BLaER1 (cell line): ENCODE data around the gene THEMIS.

Experiments used
- H3K27ac ChIP-seq: shearing (Covaris generic); formaldehyde crosslinking; 2 replicates; pipeline ENCODE4 v1.8.1; 2022
- H3K27me3 ChIP-seq: shearing (Covaris generic); formaldehyde crosslinking; 2 replicates; pipeline ENCODE4 v1.8.1; 2022
- H3K36me3 ChIP-seq: shearing (Covaris generic); formaldehyde crosslinking; 2 replicates; pipeline ENCODE4 v1.8.1; 2022
- H3K4me1 ChIP-seq: shearing (Covaris generic); formaldehyde crosslinking; 2 replicates; pipeline ENCODE4 v1.8.1; 2022
- H3K4me2 ChIP-seq: shearing (Covaris generic); formaldehyde crosslinking; 2 replicates; pipeline ENCODE4 v1.8.1; 2022
- H3K4me3 ChIP-seq: shearing (Covaris generic); formaldehyde crosslinking; 2 replicates; pipeline ENCODE4 v1.8.1; 2022
- H3K9ac ChIP-seq: shearing (Covaris generic); formaldehyde crosslinking; 2 replicates; pipeline ENCODE4 v1.8.1; 2022
- H3K9me3 ChIP-seq: shearing (Covaris generic); formaldehyde crosslinking; 2 replicates; pipeline ENCODE4 v1.8.1; 2022
- H4K20me1 ChIP-seq: shearing (Covaris generic); formaldehyde crosslinking; 2 replicates; pipeline ENCODE4 v1.8.1; 2022
- Cebpa-rat ChIP-seq: shearing (Covaris generic); IDR thresholded peaks from 2 replicates; pipeline ENCODE4 v1.8.1; 2022

The THEMIS gene

GRCh38 chr6:127845242-127845641, 55.6 kb downstream of the THEMIS start:
- Histone ChIP-seq H3K27ac (no peak overlapping the region), H3K9ac (no peak overlapping the region), H3K9me3 (no peaks in the 10 kb centered on the region), H3K36me3 (no peaks in the 10 kb centered on the region), H3K27me3 (no peaks in the 10 kb centered on the region), H3K4me1 (no peaks in the 10 kb centered on the region), H4K20me1 (no peaks in the 10 kb centered on the region), H3K4me3 (no peak overlapping the region), H3K4me2 (no peak overlapping the region)
- TF ChIP-seq Cebpa-rat: no peak

- Histone ChIP-seq H3K4me1 (no peaks in the 10 kb centered on the region), H3K36me3 (no peaks in the 10 kb centered on the region), H3K27ac (no peak overlapping the region), H3K9me3 (no peaks in the 10 kb centered on the region), H3K27me3 (no peaks in the 10 kb centered on the region), H3K4me2 (no peak overlapping the region), H3K4me3 (no peak overlapping the region), H3K9ac (no peak overlapping the region), H4K20me1 (no peaks in the 10 kb centered on the region)
- no peak for TF ChIP-seq Cebpa-rat
These were observed 56.3 kb downstream of the THEMIS start for GRCh38 chr6:127844529-127844928.

- no peak overlapping the region for H3K4me2 ChIP-seq
- H3K4me1 ChIP-seq: no peaks in the 10 kb centered on the region
- H3K9ac ChIP-seq: no peak overlapping the region
- TF ChIP-seq Cebpa-rat: no peak
- H3K4me3 ChIP-seq: no peak overlapping the region
- H3K9me3 ChIP-seq: no peaks in the 10 kb centered on the region
- H3K27ac ChIP-seq: no peak overlapping the region
- H4K20me1 ChIP-seq: no peaks in the 10 kb centered on the region
- H3K27me3 ChIP-seq: no peaks in the 10 kb centered on the region
- H3K36me3 ChIP-seq: no peaks in the 10 kb centered on the region
These were observed 57.3 kb downstream of the THEMIS start for GRCh38 chr6:127843582-127843981.

- H3K9me3 ChIP-seq: no peaks in the 10 kb centered on the region
These were observed 58.3 kb downstream of the THEMIS start for GRCh38 chr6:127842562-127842961.

GRCh38 chr6:127841811-127842210, 59.0 kb downstream of the THEMIS start:
- Histone ChIP-seq H3K4me1 (no peaks in the 10 kb centered on the region), H3K4me2 (no peak overlapping the region), H4K20me1 (no peaks in the 10 kb centered on the region), H3K27ac (no peak overlapping the region), H3K9me3 (no peaks in the 10 kb centered on the region), H3K27me3 (no peaks in the 10 kb centered on the region), H3K36me3 (no peaks in the 10 kb centered on the region), H3K9ac (no peak overlapping the region), H3K4me3 (no peak overlapping the region)
- no peak for TF ChIP-seq Cebpa-rat

More at GRCh38 chr6:127842562-127842961, 58.3 kb downstream of the THEMIS start:
- no peaks in the 10 kb centered on the region for H3K4me1 ChIP-seq
- no peaks in the 10 kb centered on the region for H3K27me3 ChIP-seq
- H3K9ac ChIP-seq: no peak overlapping the region
- no peak overlapping the region for H3K4me2 ChIP-seq
- TF ChIP-seq Cebpa-rat: no peak
- H3K27ac ChIP-seq: no peak overlapping the region
- H4K20me1 ChIP-seq: no peaks in the 10 kb centered on the region
- H3K36me3 ChIP-seq: no peaks in the 10 kb centered on the region
- H3K4me3 ChIP-seq: no peak overlapping the region

- Histone ChIP-seq H3K4me3 (no peak overlapping the region), H4K20me1 (no peaks in the 10 kb centered on the region), H3K27me3 (no peaks in the 10 kb centered on the region), H3K36me3 (no peaks in the 10 kb centered on the region), H3K9me3 (no peaks in the 10 kb centered on the region), H3K9ac (no peak overlapping the region), H3K4me2 (no peak overlapping the region), H3K4me1 (no peaks in the 10 kb centered on the region), H3K27ac (no peak overlapping the region)
- TF ChIP-seq Cebpa-rat: no peak
These were observed 66.7 kb downstream of the THEMIS start for GRCh38 chr6:127834136-127834535.

- H3K4me2 ChIP-seq: no peak overlapping the region
- H3K36me3 ChIP-seq: no peaks in the 10 kb centered on the region
- H4K20me1 ChIP-seq: no peaks in the 10 kb centered on the region
- no peaks in the 10 kb centered on the region for H3K9me3 ChIP-seq
- H3K27ac ChIP-seq: no peak overlapping the region
- H3K4me1 ChIP-seq: no peaks in the 10 kb centered on the region
- H3K27me3 ChIP-seq: no peaks in the 10 kb centered on the region
- H3K9ac ChIP-seq: no peak overlapping the region
- TF ChIP-seq Cebpa-rat: no peak
- no peak overlapping the region for H3K4me3 ChIP-seq
These were observed 67.5 kb downstream of the THEMIS start for GRCh38 chr6:127833336-127833735.

GRCh38 chr6:127832381-127832780, 68.5 kb downstream of the THEMIS start:
- Histone ChIP-seq H3K9me3 (no peaks in the 10 kb centered on the region), H3K27me3 (no peaks in the 10 kb centered on the region)
- TF ChIP-seq Cebpa-rat: no peak

GRCh38 chr6:127824061-127824460, 76.8 kb downstream of the THEMIS start:
- no peaks in the 10 kb centered on the region for H3K4me1 ChIP-seq
- H3K27ac ChIP-seq: no peak overlapping the region
- H3K36me3 ChIP-seq: no peaks in the 10 kb centered on the region
- no peak overlapping the region for H3K4me3 ChIP-seq
- no peak overlapping the region for H3K4me2 ChIP-seq
- H3K9ac ChIP-seq: no peak overlapping the region
- TF ChIP-seq Cebpa-rat: no peak
- no peaks in the 10 kb centered on the region for H4K20me1 ChIP-seq
- H3K27me3 ChIP-seq: no peaks in the 10 kb centered on the region
- no peaks in the 10 kb centered on the region for H3K9me3 ChIP-seq

More at GRCh38 chr6:127832381-127832780, 68.5 kb downstream of the THEMIS start:
- no peaks in the 10 kb centered on the region for H3K4me1 ChIP-seq
- no peaks in the 10 kb centered on the region for H4K20me1 ChIP-seq
- H3K9ac ChIP-seq: no peak overlapping the region
- H3K36me3 ChIP-seq: no peaks in the 10 kb centered on the region
- H3K4me3 ChIP-seq: no peak overlapping the region
- no peak overlapping the region for H3K4me2 ChIP-seq
- H3K27ac ChIP-seq: no peak overlapping the region

GRCh38 chr6:127821431-127821830, 79.4 kb downstream of the THEMIS start:
- TF ChIP-seq Cebpa-rat: no peak
- no peak overlapping the region for H3K9ac ChIP-seq
- no peak overlapping the region for H3K4me2 ChIP-seq
- H3K27ac ChIP-seq: no peak overlapping the region
- H3K27me3 ChIP-seq: no peaks in the 10 kb centered on the region
- no peak overlapping the region for H3K4me3 ChIP-seq
- H3K9me3 ChIP-seq: no peaks in the 10 kb centered on the region
- no peaks in the 10 kb centered on the region for H4K20me1 ChIP-seq
- H3K36me3 ChIP-seq: no peaks in the 10 kb centered on the region
- no peaks in the 10 kb centered on the region for H3K4me1 ChIP-seq

GRCh38 chr6:127818149-127818548, 82.7 kb downstream of the THEMIS start:
- H3K27me3 ChIP-seq: no peaks in the 10 kb centered on the region
- no peak overlapping the region for H3K27ac ChIP-seq
- no peak overlapping the region for H3K4me3 ChIP-seq
- H4K20me1 ChIP-seq: no peaks in the 10 kb centered on the region
- TF ChIP-seq Cebpa-rat: no peak
- no peaks in the 10 kb centered on the region for H3K36me3 ChIP-seq
- no peaks in the 10 kb centered on the region for H3K9me3 ChIP-seq
- H3K4me1 ChIP-seq: no peaks in the 10 kb centered on the region
- no peak overlapping the region for H3K4me2 ChIP-seq
- no peak overlapping the region for H3K9ac ChIP-seq
